Endothelial cell (in vitro differentiated cells): Measurements from ENCODE around the gene KLF16. TPM values are rescaled to one million over a fixed set of nuclear protein-coding genes. Genes with fewer than 3 reads are reported as not detected.

Experiments used
- DNase-seq: peaks from one replicate; pipeline ENCODE4 v3.0.0; 2021; ENCODE audit warnings: low spot score
- H3K27ac Mint-ChIP-seq: one replicate; pipeline ENCODE4 v1.8.0; 2021; ENCODE audit warnings: mixed read lengths, inconsistent platforms; ENCODE audit not compliant: unreplicated experiment
- H3K27me3 Mint-ChIP-seq: one replicate; pipeline ENCODE4 v1.8.0; 2021; ENCODE audit warnings: mild to moderate bottlenecking, moderate library complexity, mixed read lengths, inconsistent platforms; ENCODE audit not compliant: unreplicated experiment
- H3K36me3 Mint-ChIP-seq: one replicate; pipeline ENCODE4 v1.8.0; 2021; ENCODE audit warnings: mild to moderate bottlenecking, low read depth, mixed read lengths, inconsistent platforms; ENCODE audit not compliant: unreplicated experiment
- H3K4me1 Mint-ChIP-seq: one replicate; pipeline ENCODE4 v1.8.0; 2021; ENCODE audit warnings: mild to moderate bottlenecking, mixed read lengths, inconsistent platforms; ENCODE audit not compliant: unreplicated experiment
- H3K4me3 Mint-ChIP-seq: one replicate; pipeline ENCODE4 v1.8.0; 2021; ENCODE audit warnings: mild to moderate bottlenecking, mixed read lengths, inconsistent platforms; ENCODE audit not compliant: unreplicated experiment
- H3K9me3 Mint-ChIP-seq: one replicate; pipeline ENCODE4 v1.8.0; 2021; ENCODE audit warnings: mixed read lengths, inconsistent platforms; ENCODE audit not compliant: unreplicated experiment
- total RNA-seq: library from RNA; stranded (reverse); fragmentation: NEBNext Ultra II Directional; extraction: Animal tissue kit (Norgen Biotek cat#: 25700); gene quantifications from one replicate; pipeline ENCODE4 v1.2.1, GENCODE V29; 2021; ENCODE audit not compliant: unreplicated experiment
- TF ChIP-seq, protein P1 (sequence below): fragments of 200-600 bp; sonication (generic); IDR thresholded peaks from one replicate; pipeline ENCODE4 v1.5.0; 2021; ENCODE audit warnings: antibody characterized with exemption; ENCODE audit not compliant: unreplicated experiment

The KLF16 gene
- total RNA-seq, 1 donor from 2014 or later, result 19.9 TPM

DNA sequence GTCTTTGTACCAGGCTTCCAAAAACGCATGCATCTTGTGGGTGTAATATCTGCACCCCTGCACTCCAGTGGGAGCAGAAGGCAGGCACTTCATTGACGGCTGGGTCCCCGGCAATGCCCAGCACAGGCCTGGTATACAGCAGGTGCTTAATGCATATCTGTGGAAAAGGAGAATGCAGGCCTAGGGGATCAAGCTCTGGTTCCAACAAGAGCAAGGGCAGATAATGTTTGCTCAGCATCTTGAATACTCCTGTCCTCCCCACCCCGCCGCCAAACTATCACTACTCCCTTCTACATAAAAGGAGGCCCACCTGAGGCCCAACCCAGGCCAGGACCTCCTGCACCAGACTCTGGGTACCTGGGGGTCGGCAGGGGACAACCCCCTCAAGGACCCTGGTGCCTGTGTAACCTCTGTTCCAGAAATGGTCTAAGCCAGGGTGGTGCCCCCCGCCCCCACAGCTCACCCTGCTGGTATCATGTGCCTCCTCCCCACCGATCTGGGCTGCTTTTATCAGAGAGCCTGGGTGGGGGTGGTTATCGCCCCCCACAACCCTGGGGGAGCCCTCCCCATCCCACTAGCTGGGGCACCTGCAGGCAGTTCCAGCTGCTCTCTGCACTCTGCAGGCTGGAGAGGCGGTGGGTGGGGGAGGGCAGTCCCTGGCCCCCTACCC is 4.8 kb downstream of the KLF16 start:
- DNase-seq, result no peak
- Mint-ChIP-seq H3K9me3 (no peaks in the 10 kb centered on the region), H3K4me3 (no peak overlapping the region), H3K36me3 (peaks cover 4% of the 10 kb centered on the region), H3K27me3 (peaks cover 18% of the 10 kb centered on the region), H3K27ac (no peak overlapping the region), H3K4me1 (peaks cover 9% of the 10 kb centered on the region)
- TF ChIP-seq, protein P1, sequence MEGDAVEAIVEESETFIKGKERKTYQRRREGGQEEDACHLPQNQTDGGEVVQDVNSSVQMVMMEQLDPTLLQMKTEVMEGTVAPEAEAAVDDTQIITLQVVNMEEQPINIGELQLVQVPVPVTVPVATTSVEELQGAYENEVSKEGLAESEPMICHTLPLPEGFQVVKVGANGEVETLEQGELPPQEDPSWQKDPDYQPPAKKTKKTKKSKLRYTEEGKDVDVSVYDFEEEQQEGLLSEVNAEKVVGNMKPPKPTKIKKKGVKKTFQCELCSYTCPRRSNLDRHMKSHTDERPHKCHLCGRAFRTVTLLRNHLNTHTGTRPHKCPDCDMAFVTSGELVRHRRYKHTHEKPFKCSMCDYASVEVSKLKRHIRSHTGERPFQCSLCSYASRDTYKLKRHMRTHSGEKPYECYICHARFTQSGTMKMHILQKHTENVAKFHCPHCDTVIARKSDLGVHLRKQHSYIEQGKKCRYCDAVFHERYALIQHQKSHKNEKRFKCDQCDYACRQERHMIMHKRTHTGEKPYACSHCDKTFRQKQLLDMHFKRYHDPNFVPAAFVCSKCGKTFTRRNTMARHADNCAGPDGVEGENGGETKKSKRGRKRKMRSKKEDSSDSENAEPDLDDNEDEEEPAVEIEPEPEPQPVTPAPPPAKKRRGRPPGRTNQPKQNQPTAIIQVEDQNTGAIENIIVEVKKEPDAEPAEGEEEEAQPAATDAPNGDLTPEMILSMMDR, result no peak

DNA sequence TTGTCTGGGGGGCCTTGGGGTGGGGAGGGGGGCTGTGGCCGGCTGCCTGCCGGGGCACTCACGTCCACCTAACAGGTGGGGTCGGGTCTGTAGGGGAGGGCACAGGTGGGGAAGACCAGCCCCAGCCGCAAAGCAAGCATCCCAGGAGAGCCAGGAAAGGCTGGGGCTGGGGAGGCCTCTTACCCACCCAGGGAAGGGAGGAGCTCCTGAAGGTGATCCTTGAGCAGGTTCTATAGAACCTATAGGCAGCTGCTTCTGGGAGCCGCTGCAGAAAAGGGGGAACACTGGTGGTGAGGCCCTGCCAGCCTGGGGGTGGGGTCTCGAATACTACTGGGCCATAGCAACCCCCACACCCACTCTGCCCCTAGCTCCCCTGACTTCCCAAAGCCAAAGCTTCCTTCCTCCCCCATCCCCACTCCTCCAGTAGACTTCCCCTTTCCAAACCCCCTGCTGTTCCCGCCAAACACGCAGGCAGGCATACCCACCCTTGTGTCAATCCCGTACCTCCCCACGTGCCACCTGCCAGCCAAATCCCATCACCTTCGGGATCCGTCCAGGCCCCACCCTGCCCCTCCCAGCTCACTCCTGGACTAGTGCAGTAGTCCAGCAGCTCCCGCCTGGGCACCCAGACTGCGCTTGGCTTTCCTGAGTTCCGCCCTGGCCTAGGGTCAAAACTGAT is 5.6 kb downstream of the KLF16 start:
- no peak overlapping the region for H3K4me3 Mint-ChIP-seq

DNA sequence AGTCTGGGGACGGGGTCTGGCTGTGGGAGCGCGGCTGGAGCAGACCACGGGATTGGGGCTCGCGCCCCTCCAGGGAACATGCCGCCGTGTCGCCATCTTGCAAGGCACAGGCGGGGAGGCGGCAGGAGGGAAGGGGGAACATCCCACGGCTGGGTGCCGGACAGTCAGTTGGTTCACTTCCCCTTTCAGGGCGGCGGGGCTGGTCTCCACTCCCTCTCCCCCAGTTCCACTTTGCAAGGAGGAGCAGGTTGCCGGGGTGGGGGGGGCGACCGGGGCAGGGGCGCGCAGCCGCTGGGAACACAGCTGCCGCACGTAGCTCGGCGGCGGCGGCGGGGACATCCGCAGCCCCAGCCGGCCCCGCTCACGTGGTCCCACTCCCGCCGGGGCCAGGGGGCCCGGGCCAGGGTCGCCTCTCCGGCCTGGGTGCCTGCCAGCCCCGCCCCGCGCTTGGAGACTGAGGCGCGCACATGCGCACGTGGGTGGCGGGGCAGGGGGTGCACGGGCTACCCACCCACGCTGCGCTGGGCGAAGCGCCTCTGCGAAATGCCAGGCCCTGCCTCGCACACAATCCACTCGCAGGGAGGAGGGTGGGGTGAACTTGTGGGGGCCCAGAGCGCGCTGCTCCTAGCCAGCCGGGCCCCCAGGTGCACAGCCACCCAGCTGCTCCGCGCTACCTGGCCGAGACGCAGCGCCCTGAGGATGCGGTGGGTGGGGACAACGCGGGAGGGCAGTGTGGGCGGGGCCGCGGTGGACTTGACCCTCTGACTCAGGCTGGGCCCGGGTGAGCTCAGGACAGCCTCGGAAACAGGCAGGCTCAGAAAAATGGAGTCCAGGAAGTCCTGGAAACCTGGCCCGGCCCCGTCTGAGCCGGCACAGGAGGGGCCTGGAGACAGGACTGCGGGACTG is 6.4 kb downstream of the KLF16 start:
- Mint-ChIP-seq H3K27ac (no peak overlapping the region), H3K4me3 (no peak overlapping the region), H3K9me3 (no peaks in the 10 kb centered on the region), H3K27me3 (peaks cover 16% of the 10 kb centered on the region), H3K36me3 (peaks cover 4% of the 10 kb centered on the region), H3K4me1 (peaks cover 9% of the 10 kb centered on the region)
- TF ChIP-seq, protein P1, result no peak
- peak; percentile 59 for DNase-seq

More for the DNA sequence above, 5.6 kb downstream of the KLF16 start:
- Mint-ChIP-seq H3K27ac (no peak overlapping the region), H3K4me1 (peaks cover 9% of the 10 kb centered on the region), H3K36me3 (peaks cover 4% of the 10 kb centered on the region), H3K27me3 (peaks cover 22% of the 10 kb centered on the region), H3K9me3 (no peaks in the 10 kb centered on the region)
- TF ChIP-seq, protein P1, result no peak
- no peak for DNase-seq

DNA sequence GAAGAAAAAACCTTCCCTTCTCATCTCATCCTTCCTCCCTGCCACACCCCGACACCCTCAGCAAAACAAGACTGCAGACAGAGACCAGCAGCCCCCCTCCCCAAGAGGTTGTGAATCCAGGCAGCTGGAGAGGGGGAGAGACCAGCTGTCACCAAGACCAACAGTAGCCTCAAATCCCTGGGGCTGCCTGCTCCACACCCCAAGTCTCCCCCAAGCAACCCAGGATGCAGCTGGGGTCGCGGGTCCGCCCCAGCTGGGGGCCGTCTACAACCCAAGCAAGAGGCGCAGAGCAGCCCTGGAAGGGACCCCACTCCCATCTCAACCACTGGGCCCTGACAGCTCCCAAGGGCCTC is 7.1 kb downstream of the KLF16 start:
- H3K36me3 Mint-ChIP-seq, result peaks cover 2% of the 10 kb centered on the region
- H3K4me1 Mint-ChIP-seq, result peaks cover 6% of the 10 kb centered on the region
- peaks cover 12% of the 10 kb centered on the region for H3K27me3 Mint-ChIP-seq
- no peaks in the 10 kb centered on the region for H3K9me3 Mint-ChIP-seq
- TF ChIP-seq, protein P1, result no peak
- peak overlapping the region; percentile 79 for H3K4me3 Mint-ChIP-seq
- H3K27ac Mint-ChIP-seq, result no peak overlapping the region
- DNase-seq, result no peak
